NCI-H128 (cell line): ENCODE measurements around the gene HCN3.

Experiments used
- DNase-seq: peaks from one replicate; lab custom pipeline; 2025; ENCODE audit not compliant: unreplicated experiment; lab: John Stamatoyannopoulos, UW

Gene HCN3

GRCh38 chr1:155253797-155254196, 23.5 kb upstream of the HCN3 start:
- DNase-seq: no peak

GRCh38 chr1:155254228-155254713, 23.0 kb upstream of the HCN3 start:
- DNase-seq: no peak

GRCh38 chr1:155254714-155255242, 22.5 kb upstream of the HCN3 start:
- no peak for DNase-seq

GRCh38 chr1:155255243-155256007, 21.8 kb upstream of the HCN3 start, which contains the start of gene ENTREP3:
Gene ENTREP3, minus strand, starts transcription at chr1:155255483. Its CDS starts 606 bp downstream, at chr1:155254877.
- DNase-seq: peak; percentile 83

- no peak for DNase-seq
Measured at GRCh38 chr1:155256058-155256852, 21.0 kb upstream of the HCN3 start.

DNA sequence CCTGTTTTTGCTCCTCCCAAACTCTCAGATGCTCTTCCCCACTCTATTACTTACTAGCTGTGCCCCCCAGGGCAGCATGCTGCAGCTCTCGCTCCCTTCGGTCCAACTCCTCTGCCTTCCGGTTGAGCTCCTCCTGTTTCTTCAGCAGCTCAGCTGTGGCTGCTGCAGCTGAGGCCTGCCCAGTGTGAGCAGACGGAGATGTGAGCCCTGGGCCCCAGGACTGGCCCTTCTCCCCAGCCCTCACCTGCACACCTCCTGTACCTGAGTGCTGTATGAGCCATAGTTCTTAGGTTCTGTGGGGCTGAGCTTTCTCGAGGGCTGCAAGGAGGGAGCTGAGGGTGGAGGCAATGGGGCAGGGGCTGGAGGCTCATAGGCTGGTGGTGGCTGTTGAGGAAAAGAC, 17.0 kb upstream of the HCN3 start:
- DNase-seq: no peak

DNA sequence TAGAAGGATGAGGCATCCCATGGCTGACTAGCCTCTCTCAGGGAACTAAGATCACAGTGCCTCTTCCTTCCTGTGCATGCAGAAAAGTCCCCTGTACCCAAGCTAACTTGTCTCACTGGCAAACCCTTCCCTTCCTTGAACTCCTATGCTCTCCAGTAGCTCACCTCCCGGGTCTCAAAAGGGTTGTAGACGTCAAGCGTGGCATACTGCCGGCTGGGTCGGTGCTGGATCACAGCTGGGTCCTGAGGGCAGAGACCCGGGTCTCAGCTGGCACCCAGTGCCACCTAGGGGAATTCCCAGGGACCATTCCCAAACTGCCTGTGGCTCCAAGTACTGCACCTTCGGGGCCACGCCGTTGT, 15.8 kb upstream of the HCN3 start:
- no peak for DNase-seq

DNA sequence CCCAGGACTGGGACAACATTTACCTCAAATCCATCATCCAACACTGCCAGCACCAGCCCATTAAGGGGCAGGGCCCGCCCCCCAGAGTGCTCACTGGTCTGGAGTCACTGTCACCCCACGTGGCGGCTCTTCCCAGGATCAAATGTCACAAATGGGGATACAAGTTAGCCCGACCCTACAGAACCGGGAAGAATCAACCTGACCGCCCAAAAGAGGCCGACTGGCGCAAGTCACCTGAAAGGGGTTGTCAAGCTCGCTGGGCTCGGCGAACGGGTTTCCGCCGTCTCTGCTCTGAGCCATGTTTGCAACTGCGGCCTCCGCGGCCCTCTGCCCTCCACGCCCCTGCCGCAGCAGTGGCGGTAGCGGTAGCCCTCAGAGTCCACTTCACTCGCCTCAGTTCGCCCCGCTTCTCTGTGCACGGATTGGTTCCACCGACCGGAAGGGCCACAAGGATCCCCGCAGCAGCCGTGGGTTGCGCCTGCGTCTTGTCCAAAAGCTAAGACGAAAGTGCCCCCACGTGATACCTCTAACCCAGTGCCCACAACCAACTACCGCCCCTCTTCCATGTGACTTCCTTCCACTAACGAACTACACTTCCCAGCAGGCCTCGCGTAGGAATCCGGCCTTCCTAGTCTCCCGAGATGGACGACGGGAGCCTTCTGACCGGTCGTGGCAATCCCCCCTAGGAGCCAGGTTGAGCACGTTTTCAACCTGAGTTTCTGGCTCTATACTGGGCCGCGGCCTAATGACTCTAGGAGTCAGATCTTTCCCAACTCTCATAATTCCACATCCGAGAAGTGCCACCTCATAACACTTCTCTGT, 15.2 kb upstream of the HCN3 start, which contains the start of gene SCAMP3:
Gene SCAMP3 (minus strand): TSS at position 509 of the 822 bp plus-strand sequence. CDS start 209 bp downstream, at position 300.
- peak; percentile 95 for DNase-seq

DNA sequence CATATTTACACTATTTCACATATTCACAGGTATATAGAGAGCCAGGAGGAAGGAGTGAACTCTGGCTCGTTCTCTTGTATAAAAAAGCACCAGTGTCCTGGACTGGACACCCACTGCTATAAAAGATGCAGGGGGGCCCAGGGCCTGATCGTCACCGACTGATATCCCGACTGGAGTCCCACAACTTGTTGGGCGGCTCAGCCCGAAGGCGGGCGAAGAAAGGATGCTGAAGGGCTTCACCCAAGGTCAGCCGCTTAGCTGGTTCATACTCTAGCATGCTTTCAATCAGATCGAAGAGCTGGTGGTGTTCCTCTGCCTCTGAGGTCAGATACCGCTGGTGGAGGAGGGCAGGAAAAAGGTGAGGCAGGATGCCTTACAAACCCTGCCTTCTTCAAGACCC, 14.2 kb upstream of the HCN3 start:
- no peak for DNase-seq

- no peak for DNase-seq
Measured at GRCh38 chr1:155266553-155266952, 10.7 kb upstream of the HCN3 start.

DNA sequence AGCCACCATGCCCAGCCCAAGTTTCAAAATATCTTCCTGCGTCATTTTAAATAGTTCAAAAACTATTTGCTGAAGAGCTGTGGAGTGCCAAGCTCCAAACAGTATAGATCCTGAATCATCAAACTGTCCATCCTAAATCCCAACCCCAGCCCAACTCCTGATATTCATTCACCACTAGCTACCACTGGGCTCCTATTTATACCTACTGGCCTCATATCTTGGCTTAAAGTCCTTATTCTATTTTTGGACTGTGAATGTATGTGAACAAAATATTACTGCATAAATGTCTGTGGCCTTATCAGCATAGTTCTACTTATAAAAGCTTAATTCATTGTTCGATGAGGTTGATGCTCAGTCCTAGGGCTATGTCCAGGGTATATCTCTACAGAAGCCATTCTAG, 9.9 kb upstream of the HCN3 start:
- no peak for DNase-seq

DNA sequence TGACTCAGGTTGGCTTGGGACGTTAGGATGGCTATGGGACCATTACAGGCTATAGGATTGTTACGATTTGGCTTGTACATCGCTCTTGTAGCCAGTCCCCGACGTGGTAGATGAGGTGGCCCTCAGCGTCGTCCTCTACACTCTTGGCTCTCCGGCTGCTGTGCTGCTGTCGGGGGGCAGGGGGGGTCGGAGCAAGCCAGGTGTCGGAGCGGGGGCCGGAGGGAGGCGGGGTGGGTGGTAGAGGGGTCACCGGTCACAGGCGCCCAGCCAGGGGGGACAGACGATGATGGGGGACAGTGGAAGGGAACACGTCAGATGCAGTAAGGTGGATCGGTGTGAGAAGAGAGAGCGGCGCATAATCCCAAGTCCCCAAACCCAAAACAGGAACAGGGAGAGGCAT, 8.6 kb upstream of the HCN3 start:
- no peak for DNase-seq

- no peak for DNase-seq
Measured at GRCh38 chr1:155269381-155269780, 7.9 kb upstream of the HCN3 start.

DNA sequence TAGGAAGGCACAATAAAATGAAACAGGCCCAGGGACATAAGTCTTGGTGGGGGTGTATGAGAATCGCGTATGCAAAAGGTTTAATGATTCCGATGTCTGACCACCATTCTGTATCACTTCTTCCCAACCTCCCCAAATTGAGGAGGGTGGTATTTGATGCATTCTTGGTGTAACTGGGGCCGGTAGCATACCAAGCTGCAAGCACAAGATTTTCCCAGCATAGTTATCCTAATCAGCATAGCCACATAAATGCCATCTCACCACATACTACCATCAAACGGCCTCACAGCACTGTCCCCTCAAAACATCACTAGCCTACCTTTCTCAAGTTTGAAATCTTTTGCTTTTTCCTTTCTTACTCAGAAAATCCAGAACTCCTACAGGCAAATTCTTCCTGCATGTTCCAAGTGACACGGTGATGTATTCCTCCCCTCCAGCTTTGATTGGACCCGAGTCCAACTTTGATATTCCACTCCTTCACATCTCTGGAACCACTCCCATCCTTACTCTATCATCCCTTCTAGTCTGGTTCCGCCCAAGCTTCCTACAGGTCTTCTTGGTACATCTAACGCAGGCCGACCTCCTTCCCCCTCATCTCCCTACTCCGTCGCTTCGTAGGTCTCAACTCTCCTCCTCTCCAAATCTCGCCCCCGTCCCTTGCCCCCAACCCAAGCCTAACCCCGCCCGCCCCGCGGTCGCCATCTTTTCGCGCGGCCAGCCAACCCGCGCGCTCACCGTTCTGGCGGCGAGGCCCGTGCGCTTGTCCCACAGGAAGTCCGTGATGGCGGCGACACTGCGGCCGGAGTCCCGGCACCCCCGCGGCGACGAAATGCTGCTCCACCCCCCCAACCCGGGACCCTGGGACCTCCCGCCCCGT, 4.6 kb upstream of the HCN3 start:
- DNase-seq: no peak

DNA sequence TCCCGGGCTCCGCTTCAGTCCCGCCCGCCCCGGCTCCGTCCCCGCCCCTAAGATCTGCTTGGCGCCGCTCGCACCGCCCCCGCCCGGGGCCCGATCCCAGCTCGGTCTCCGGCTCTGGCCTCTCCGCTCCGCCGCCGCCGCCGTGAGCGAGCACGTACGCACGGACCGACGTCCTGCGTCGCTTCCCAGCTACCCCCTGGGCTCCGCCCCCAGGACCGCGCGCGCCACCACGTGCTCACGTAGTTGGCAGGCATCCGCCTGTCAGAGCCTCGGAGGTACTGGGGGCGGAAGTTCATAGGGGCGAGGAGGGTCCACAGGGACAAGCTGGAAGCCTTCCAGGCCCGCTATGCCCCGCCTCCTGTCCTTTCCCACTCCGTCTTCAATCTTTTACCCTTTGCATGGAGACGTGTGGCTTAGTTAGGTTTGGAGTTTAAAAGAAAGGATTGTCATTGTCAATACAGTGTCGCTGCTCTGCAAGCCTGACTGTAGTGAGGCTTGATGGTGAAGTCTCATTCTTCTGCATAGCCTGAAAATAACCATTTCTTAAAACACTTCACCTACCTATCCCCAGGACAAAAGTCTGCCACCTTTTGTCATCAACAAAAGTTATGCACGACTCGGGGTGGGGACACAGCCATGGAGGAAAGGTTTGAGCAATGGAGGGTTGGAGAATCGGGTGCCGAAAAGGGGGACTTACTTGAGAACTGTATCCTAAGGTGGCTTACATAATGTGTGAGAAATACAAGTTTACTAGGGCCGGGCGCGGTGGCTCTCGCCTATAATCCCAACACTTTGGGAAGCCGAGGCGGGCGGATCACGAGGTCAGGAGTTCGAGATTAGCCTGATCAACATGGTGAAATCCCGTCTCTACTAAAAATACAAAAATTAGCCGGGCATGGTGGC, 3.7 kb upstream of the HCN3 start, which contains the start of gene CLK2:
Gene CLK2 (minus strand): TSS at position 162 of the 903 bp plus-strand sequence. CDS start 2,527 bp downstream, outside the sequence.
- peak; percentile 95 for DNase-seq

- peak; percentile 50 for DNase-seq
Measured at GRCh38 chr1:155277902-155278688, 832 bp downstream of the HCN3 start.

GRCh38 chr1:155278689-155279160, 1.5 kb downstream of the HCN3 start:
- no peak for DNase-seq

GRCh38 chr1:155279268-155279667, 2.0 kb downstream of the HCN3 start:
- no peak for DNase-seq
